SK-N-SH (cell line): ENCODE data around the gene TREM2.

ENCODE experiments used
- EP300 ChIP-seq, 2 experiments: IDR thresholded peaks; 2 replicates each; pipeline versions ENCODE4 v1.4.0 to v1.6.1; 2012; ENCODE audit warnings: borderline replicate concordance in 1 of 2, low read depth in 1 of 2, low read length in 1 of 2
- EZH2phosphoT487 ChIP-seq: fragments of 200-600 bp; sonication (generic); IDR thresholded peaks from 2 replicates; pipeline ENCODE4 v1.6.1; 2017; ENCODE audit warnings: low read depth, mixed run types, mild to moderate bottlenecking, antibody characterized with exemption, moderate library complexity, borderline replicate concordance
- FOXJ3 ChIP-seq: sonication (generic); formaldehyde crosslinking; IDR thresholded peaks from 2 replicates; pipeline ENCODE4 v1.5.1; 2020; ENCODE audit warnings: mild to moderate bottlenecking, missing genetic modification reagents
- IRF3 ChIP-seq: fragments of 150-350 bp; IDR thresholded peaks from 2 replicates; pipeline ENCODE4 v1.6.1; 2016; ENCODE audit warnings: mild to moderate bottlenecking, low read depth, low read length
- RAD21 ChIP-seq: IDR thresholded peaks from 2 replicates; pipeline ENCODE4 v1.6.1; 2012; ENCODE audit warnings: mild to moderate bottlenecking, low read length
- RCOR1 ChIP-seq: fragments of 150-350 bp; IDR thresholded peaks from 2 replicates; pipeline ENCODE4 v1.6.1; 2017; ENCODE audit warnings: antibody characterized with exemption, low read length
- SMC3 ChIP-seq: IDR thresholded peaks from 2 replicates; pipeline ENCODE4 v1.6.1; 2012; ENCODE audit warnings: low read depth, low read length, improper control_type of control experiment
- TAF1 ChIP-seq: IDR thresholded peaks from 2 replicates; pipeline ENCODE4 v1.6.1; 2012; ENCODE audit warnings: low read depth, mild to moderate bottlenecking, low read length, moderate library complexity, borderline replicate concordance
- TEAD4 ChIP-seq: IDR thresholded peaks from 2 replicates; pipeline ENCODE4 v1.4.0; 2012; ENCODE audit warnings: mild to moderate bottlenecking, borderline replicate concordance; ENCODE audit not compliant: insufficient read depth
- TF ChIP-seq, protein P1 (sequence below): fragments of 200-600 bp; sonication (generic); IDR thresholded peaks from 2 replicates; pipeline ENCODE4 v1.6.1; 2017; ENCODE audit warnings: antibody characterized with exemption, mild to moderate bottlenecking, moderate library complexity
- TF ChIP-seq, protein P2 (sequence below): fragments of 150-350 bp; IDR thresholded peaks from 2 replicates; pipeline ENCODE4 v1.6.1; 2017; ENCODE audit warnings: antibody characterized with exemption, low read length, low read depth, borderline replicate concordance
- TF ChIP-seq, protein P3 (sequence below): IDR thresholded peaks from 2 replicates; pipeline ENCODE4 v1.6.1; 2012; ENCODE audit warnings: mild to moderate bottlenecking, low read depth, low read length, moderate library complexity

DNA sequence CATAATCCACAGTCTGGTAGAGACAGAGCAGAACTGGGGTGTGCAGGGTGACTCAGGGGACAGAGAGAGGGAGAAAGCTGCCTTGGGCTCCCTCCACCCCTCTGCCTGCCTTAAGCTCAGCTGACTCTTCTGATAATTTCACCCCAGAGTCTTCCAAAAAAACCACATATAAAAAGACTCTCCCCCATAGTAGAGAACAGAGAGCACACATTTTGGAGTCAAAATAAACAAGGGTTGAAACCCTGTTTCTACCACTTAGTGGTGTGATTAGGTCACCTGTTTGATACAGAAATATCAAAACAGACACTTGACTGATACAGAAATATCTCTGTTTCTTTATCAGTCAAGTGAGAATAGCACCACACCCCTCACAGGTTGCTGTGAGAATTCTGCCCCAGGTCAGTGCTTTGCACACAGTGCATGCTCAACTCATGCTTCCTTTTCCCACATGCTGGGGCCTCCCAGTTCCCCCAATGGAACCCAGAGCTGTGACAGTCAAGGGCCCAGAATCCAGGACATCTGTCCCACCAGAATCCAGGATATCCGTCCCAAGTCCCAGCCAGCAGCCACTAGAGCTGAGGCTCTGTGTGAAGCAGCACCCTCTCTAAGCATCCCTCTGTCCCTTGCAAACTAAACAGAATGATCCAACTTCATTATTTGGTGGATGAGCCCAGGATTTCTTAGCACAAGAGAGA lies 36.8 kb upstream of the TREM2 start:
- TF ChIP-seq FOXJ3: no peak
- TF ChIP-seq RAD21: no peak
- TF ChIP-seq, protein P1, sequence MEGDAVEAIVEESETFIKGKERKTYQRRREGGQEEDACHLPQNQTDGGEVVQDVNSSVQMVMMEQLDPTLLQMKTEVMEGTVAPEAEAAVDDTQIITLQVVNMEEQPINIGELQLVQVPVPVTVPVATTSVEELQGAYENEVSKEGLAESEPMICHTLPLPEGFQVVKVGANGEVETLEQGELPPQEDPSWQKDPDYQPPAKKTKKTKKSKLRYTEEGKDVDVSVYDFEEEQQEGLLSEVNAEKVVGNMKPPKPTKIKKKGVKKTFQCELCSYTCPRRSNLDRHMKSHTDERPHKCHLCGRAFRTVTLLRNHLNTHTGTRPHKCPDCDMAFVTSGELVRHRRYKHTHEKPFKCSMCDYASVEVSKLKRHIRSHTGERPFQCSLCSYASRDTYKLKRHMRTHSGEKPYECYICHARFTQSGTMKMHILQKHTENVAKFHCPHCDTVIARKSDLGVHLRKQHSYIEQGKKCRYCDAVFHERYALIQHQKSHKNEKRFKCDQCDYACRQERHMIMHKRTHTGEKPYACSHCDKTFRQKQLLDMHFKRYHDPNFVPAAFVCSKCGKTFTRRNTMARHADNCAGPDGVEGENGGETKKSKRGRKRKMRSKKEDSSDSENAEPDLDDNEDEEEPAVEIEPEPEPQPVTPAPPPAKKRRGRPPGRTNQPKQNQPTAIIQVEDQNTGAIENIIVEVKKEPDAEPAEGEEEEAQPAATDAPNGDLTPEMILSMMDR: no peak
- no peak for TF ChIP-seq EZH2phosphoT487
- no peak for TF ChIP-seq TEAD4
- TF ChIP-seq EP300 (IDR thresholded peaks at IDR 0.05; ENCODE audit: borderline replicate concordance in 1 of 2, low read depth in 1 of 2, low read length in 1 of 2): no peak
- TF ChIP-seq TAF1: no peak
- TF ChIP-seq, protein P2, sequence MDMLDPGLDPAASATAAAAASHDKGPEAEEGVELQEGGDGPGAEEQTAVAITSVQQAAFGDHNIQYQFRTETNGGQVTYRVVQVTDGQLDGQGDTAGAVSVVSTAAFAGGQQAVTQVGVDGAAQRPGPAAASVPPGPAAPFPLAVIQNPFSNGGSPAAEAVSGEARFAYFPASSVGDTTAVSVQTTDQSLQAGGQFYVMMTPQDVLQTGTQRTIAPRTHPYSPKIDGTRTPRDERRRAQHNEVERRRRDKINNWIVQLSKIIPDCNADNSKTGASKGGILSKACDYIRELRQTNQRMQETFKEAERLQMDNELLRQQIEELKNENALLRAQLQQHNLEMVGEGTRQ: no peak
- TF ChIP-seq RCOR1: no peak
- TF ChIP-seq, protein P3, sequence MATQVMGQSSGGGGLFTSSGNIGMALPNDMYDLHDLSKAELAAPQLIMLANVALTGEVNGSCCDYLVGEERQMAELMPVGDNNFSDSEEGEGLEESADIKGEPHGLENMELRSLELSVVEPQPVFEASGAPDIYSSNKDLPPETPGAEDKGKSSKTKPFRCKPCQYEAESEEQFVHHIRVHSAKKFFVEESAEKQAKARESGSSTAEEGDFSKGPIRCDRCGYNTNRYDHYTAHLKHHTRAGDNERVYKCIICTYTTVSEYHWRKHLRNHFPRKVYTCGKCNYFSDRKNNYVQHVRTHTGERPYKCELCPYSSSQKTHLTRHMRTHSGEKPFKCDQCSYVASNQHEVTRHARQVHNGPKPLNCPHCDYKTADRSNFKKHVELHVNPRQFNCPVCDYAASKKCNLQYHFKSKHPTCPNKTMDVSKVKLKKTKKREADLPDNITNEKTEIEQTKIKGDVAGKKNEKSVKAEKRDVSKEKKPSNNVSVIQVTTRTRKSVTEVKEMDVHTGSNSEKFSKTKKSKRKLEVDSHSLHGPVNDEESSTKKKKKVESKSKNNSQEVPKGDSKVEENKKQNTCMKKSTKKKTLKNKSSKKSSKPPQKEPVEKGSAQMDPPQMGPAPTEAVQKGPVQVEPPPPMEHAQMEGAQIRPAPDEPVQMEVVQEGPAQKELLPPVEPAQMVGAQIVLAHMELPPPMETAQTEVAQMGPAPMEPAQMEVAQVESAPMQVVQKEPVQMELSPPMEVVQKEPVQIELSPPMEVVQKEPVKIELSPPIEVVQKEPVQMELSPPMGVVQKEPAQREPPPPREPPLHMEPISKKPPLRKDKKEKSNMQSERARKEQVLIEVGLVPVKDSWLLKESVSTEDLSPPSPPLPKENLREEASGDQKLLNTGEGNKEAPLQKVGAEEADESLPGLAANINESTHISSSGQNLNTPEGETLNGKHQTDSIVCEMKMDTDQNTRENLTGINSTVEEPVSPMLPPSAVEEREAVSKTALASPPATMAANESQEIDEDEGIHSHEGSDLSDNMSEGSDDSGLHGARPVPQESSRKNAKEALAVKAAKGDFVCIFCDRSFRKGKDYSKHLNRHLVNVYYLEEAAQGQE: no peak
- no peak for TF ChIP-seq IRF3
- TF ChIP-seq SMC3: no peak
